Activated T-helper 17 cell treated with anti-CD3 and anti-CD28 coated beads, Interleukin-2, amount 50 U/mL, for 72 hours (primary cell): ENCODE results near the gene PRM3. TPM values are rescaled to one million over a fixed set of nuclear protein-coding genes. Genes with fewer than 3 reads are reported as not detected.
A peak's percentile ranks its signal among the peaks of the same experiment; 100 is the strongest.
"Not testable (repeated sequence)": the region's sequence is repeated elsewhere in the genome, so short reads cannot be mapped to it uniquely, and the experiment has no call there.

ENCODE experiments used
- ATAC-seq: fragments of 150-1000 bp; cut with Tn5 transposase; replicated peaks from 2 replicates; pipeline ENCODE4 v1.10.0; 2021; ENCODE audit warnings: mild to moderate bottlenecking, moderate library complexity
- H3K27ac Mint-ChIP-seq: one replicate; pipeline ENCODE4 v1.8.0; 2022; ENCODE audit warnings: mixed read lengths
- H3K27me3 Mint-ChIP-seq: one replicate; pipeline ENCODE4 v1.8.0; 2022; ENCODE audit warnings: mixed read lengths
- H3K36me3 Mint-ChIP-seq: one replicate; pipeline ENCODE4 v1.8.0; 2022; ENCODE audit warnings: low read depth, mild to moderate bottlenecking, mixed read lengths
- H3K4me1 Mint-ChIP-seq: one replicate; pipeline ENCODE4 v1.8.0; 2022; ENCODE audit warnings: mixed read lengths
- H3K4me3 Mint-ChIP-seq: one replicate; pipeline ENCODE4 v1.8.0; 2022; ENCODE audit warnings: mild to moderate bottlenecking, mixed read lengths
- H3K9me3 Mint-ChIP-seq: one replicate; pipeline ENCODE4 v1.8.0; 2022; ENCODE audit warnings: mixed read lengths
- total RNA-seq, 2 donors: library from RNA; stranded (reverse); gene quantifications; one replicate each; pipeline ENCODE4 v1.2.3, GENCODE V29; 2022

PRM3 gene
- total RNA-seq, 2 donors from 2014 or later, result not detected

DNA sequence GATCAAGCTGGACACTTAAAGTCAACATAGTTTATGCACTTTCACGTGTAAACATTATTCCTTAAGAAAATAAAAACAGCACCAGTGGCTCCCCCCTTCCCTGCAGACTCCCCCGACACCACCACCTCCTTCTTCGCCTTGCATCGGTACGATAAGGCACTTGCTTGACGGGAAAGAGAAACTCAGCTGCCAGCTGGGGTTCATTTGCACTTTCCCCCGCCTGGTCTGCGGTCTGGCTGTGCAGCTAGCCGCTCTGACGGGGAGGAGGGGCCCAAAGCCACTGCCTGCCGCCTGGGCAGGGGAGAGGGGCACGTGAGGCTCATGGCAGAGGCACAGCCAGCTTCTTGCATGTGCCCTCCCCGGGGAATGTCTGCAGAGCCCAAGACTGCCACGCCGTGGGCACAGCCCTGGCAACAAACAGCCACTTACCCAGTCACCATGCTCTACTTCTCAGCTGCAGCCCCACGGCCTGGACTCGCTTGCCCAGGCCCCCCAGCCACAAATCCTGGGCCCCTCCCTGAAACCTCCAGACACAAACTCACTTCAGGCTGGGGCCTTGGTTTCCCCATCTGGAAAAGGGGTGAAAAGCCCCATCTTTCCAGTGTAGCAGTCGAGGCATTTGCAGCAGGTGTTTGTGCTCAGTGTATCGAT lies 24.2 kb upstream of the PRM3 start:
- peaks cover 4% of the 10 kb centered on the region for H3K27me3 Mint-ChIP-seq

DNA sequence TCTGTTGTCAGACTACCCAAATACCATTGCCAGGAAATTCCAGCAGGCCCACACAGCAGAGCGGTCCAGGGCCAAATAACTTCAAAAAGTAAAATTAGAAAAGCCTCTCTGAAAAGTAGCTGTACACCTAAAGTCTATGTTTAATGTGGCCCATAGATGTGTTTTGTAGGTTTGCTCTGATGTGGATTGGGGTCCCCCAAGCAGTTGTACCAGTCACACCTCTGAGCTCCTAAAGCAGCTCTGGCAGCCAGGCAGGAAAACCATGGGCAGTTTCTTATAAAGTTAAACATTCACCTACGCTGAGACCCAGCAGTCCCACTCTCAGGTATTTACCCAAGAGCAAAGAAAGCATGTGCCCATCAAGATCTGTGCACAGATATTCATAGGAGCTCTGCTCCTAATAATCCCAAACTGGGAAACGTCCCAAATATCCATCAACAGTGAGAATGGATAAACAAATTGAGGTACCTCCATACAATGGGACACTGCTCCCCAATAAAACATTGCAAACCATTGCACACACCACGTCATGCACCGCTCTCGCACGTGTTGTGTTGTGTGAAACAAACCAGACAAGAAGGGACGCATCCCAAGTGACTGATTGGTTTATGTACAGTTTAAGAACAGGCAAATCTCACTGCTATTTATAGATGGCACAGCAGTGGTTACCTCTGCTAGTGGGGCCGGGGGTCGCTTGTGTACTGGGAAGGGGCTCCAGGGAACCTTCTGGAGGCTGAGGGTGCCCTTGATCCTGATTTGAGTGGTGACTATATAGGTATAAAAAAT lies 23.5 kb upstream of the PRM3 start:
- H3K27ac Mint-ChIP-seq, result no peak overlapping the region
- H3K4me1 Mint-ChIP-seq, result peaks cover 10% of the 10 kb centered on the region
- peaks cover 4% of the 10 kb centered on the region for H3K27me3 Mint-ChIP-seq
- H3K9me3 Mint-ChIP-seq, result no peaks in the 10 kb centered on the region
- peak; percentile 22 for ATAC-seq
- H3K4me3 Mint-ChIP-seq, result peak overlapping the region; percentile 58
- H3K36me3 Mint-ChIP-seq, result no peaks in the 10 kb centered on the region

More for the DNA sequence above, 24.2 kb upstream of the PRM3 start:
- Mint-ChIP-seq H3K4me3 (peak overlapping the region; percentile 58), H3K9me3 (no peaks in the 10 kb centered on the region), H3K27ac (no peak overlapping the region), H3K4me1 (peaks cover 10% of the 10 kb centered on the region), H3K36me3 (no peaks in the 10 kb centered on the region)
- peak; percentile 90 for ATAC-seq

DNA sequence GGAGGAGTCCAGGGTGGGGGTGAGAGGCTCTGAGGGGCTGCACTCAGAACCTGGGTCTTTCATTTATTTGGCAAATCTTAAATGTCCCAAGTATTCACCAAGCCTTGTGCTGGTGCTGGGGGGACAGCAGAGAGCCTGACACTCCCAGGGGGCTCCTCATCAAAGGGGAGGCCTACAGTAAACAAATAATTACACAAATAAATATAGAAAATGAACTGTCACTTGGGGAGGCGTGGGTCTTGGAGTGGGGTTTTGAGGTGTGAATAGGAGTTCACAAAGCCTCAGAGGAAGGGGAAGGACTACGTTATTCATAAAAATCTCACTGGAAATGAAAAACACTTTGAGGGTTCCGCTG lies 22.9 kb upstream of the PRM3 start:
- Mint-ChIP-seq H3K4me3 (no peak overlapping the region), H3K27me3 (peaks cover 8% of the 10 kb centered on the region), H3K27ac (no peak overlapping the region), H3K4me1 (peaks cover 10% of the 10 kb centered on the region), H3K36me3 (no peaks in the 10 kb centered on the region), H3K9me3 (no peaks in the 10 kb centered on the region)
- ATAC-seq, result no peak

DNA sequence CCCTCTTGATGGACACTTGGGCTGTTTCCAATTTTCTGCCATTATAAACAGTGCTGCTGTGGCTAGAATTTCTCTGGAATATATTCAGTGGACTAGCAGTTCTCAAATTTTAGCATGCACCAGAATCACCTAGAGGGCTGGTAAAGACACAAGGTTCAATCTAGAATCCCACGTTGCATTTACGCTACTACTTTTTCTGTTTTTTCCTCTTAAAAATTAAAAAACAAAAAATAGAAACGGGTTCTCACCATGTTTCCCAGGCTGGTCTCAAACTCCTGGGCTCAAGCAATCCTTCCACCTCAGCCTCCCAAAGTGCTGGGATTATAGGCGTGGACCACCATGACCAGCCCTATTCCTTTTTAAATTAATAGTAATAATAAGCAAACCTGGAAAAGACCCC lies 22.2 kb upstream of the PRM3 start:
- Mint-ChIP-seq H3K4me3 (no peak overlapping the region), H3K36me3 (no peaks in the 10 kb centered on the region), H3K9me3 (no peaks in the 10 kb centered on the region), H3K27ac (no peak overlapping the region), H3K27me3 (peaks cover 8% of the 10 kb centered on the region), H3K4me1 (peaks cover 10% of the 10 kb centered on the region)
- ATAC-seq, result no peak

DNA sequence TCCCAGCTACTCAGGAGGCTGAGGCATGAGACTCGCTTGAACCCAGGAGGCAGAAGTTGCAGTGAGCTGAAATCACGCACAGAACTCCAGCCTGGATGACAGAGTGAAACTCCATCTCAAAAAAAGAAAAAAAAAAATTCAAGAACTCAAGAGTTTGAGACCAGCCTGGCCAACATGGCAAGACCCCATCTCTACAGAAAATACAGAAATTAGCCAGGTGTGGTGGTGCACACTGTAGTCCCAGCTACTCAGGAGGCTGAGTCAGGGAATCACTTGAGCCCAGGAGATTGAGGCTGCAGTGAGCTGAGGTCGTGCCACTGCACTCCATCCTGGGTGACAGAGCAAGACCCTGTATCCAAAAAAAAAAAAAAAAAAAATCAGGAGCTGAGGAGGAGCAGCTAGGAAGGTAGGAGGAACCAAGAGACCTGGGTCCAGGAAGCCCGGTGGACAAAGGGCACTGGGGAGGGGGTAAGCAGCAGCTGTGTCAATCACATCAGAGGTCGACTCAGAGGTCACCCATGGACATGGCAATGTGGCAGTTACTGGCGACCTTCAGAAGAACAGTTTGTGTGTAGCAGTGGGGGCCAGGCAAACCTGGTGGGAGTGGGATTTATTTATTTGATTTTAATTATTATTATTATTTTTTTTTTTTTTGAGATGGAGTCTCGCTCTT lies 18.8 kb upstream of the PRM3 start:
- H3K36me3 Mint-ChIP-seq, result no peaks in the 10 kb centered on the region

DNA sequence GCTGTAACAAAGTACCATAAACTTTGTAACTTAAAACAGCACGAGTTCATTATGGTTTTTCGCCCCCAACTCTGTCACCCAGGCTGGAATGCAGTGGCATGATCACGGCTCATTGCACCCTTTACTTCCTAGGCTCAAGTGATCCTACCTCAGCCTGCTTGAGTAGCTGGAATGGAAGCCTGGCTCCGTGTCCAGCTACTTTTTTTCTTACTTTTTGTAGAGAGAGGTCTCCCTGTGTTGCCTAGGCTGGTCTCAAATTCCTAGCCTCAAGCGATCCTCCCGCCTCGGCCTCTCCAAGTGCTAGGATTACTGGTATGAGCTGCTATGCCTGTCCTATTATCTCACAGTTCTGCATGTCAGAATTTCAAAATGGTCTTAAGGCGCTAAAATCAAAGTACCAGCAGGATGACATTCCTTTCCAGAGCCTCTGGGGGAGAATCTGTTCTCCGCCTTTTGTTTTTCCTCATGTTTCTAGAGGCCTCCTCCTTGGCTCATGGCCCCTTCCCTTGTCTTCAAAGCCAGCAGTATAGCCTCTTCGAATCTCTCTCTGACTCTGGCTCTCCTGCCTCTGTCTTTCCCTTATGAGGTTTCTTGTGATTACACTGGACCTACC lies 17.8 kb upstream of the PRM3 start:
- no peak overlapping the region for H3K27ac Mint-ChIP-seq
- no peaks in the 10 kb centered on the region for H3K9me3 Mint-ChIP-seq
- H3K4me1 Mint-ChIP-seq, result no peaks in the 10 kb centered on the region
- peaks cover 11% of the 10 kb centered on the region for H3K27me3 Mint-ChIP-seq
- no peak for ATAC-seq
- H3K4me3 Mint-ChIP-seq, result no peak overlapping the region
- no peaks in the 10 kb centered on the region for H3K36me3 Mint-ChIP-seq

More for the DNA sequence above, 18.8 kb upstream of the PRM3 start:
- peaks cover 3% of the 10 kb centered on the region for H3K4me1 Mint-ChIP-seq
- H3K27me3 Mint-ChIP-seq, result peaks cover 11% of the 10 kb centered on the region
- ATAC-seq, result no peak
- no peaks in the 10 kb centered on the region for H3K9me3 Mint-ChIP-seq
- no peak overlapping the region for H3K27ac Mint-ChIP-seq
- H3K4me3 Mint-ChIP-seq, result no peak overlapping the region

DNA sequence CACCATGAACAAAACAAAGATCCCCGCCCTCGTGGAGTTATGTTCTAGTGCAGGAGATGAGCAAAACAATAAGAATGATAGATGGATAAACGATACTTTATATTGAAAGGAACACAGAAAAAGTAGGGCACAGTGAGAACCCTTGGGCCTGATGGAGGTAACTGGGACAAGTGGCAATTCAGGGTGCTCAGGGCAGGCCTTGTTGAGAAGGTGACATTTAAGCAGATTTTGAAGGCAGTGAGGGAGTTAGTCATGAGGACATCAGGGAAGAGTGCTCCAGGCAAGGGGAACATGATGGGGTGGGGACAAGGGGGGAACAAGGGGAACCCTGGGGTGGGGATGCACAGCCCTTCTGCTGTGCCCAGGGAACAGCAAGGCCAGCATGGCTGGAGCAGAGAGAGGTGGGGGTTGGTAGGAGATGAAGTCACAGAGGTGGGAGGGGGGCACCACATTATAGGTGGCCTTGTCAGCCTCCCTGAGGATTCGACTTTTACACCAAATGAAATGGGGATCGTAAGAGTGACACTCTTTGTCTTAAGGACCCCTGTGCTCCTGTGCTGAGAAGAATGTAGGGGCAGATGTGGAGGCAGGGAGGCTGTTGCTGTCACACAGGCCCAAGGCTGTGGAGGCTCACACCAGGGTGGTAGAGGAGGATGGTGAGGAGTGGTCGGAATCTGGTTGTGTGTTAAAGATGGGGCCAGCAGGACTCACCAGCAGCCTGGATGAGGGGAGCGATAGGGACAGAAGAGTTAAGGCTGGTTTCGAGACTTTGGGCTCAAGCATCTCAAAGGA lies 16.9 kb upstream of the PRM3 start:
- no peak for ATAC-seq
- Mint-ChIP-seq H3K9me3 (no peaks in the 10 kb centered on the region), H3K4me1 (peaks cover 7% of the 10 kb centered on the region), H3K36me3 (no peaks in the 10 kb centered on the region), H3K27me3 (peaks cover 11% of the 10 kb centered on the region), H3K27ac (no peak overlapping the region), H3K4me3 (no peak overlapping the region)

DNA sequence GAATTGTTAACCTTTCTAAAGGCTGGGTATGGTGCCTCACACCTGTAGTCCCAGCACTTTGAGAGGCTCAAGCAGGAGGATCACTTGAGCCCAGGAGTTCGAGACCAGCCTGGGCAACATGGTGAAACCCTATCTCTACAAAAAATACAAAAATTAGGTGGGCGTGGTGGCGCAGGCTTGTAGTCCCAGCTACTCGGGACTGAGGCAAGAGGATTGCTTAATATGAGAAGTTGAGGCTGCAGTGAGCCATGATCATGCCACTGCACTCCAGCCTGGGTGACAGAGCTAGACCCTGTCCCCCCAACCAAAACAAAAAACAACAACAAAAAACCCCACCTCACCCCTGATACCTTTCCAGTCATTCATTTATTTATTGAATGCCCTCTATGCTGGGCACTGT lies 16.3 kb upstream of the PRM3 start:
- H3K4me3 Mint-ChIP-seq, H3K36me3 Mint-ChIP-seq, H3K27ac Mint-ChIP-seq, H3K4me1 Mint-ChIP-seq, H3K9me3 Mint-ChIP-seq, ATAC-seq: not testable (repeated sequence)
- H3K27me3 Mint-ChIP-seq, result peaks cover 11% of the 10 kb centered on the region

DNA sequence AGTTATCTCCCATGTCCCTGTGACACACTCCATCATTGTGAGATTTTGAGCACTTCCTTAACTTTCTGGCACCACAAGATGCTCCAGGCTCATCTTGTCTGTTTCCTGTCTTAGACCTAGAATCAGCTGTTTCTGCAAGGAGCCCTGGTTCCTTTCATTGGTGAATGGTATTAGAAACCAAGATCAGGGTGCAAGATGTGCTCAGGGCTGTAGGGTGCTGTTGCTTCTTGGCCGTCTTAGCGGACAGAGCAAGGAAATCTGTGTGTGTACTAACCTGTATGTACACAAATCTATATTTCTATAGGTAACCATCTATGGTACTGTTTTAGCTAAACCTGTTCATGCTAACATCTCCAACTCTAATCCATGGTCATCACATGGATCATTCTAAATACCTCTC lies 15.8 kb upstream of the PRM3 start:
- peaks cover 8% of the 10 kb centered on the region for H3K4me1 Mint-ChIP-seq
- no peak overlapping the region for H3K4me3 Mint-ChIP-seq
- no peak for ATAC-seq
- H3K36me3 Mint-ChIP-seq, result no peaks in the 10 kb centered on the region
- H3K9me3 Mint-ChIP-seq, result no peaks in the 10 kb centered on the region
- H3K27ac Mint-ChIP-seq, result no peak overlapping the region
- peaks cover 11% of the 10 kb centered on the region for H3K27me3 Mint-ChIP-seq

DNA sequence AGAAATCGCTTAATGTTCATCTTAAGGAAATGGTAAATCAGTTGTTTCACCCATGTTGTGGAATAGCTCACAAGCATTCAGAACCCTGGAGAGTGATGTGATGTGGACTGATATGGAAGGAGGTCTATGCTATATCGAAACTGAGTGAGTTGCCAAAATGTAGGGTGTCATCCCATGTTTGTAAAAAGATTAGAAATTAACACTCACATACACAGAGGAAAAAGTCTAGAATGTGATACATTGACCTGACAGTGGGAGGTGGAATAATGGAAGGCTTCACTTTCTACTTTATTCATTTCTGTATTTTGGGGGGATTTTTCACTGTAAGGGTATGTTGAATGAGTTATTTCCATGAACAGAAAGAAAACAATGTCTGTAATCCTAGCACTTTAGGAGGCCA lies 12.4 kb upstream of the PRM3 start:
- Mint-ChIP-seq H3K4me3 (peak overlapping the region; percentile 10), H3K27me3 (peaks cover 3% of the 10 kb centered on the region)
- ATAC-seq, result peak; percentile 56

DNA sequence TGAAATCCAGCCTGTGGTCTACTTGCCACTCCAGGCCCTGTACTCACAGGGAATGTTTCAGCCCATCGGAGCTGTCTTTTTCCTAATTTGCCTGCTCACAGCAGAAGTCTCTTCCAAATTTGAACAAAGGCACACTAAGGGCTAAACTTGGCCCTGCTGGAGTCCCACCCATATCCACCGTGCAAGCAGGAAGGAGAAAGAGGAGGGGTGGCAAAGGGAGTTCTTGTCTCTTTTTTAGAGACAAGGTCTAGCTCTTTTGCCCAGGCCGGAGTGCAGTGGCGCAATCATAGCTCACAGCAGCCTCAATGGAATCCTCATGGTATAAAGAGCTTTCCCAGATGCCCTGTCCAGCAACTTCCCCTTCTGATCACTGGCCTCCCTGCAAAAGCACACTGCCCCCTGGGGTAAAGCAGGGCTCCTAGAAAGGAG lies 10.4 kb upstream of the PRM3 start:
- H3K9me3 Mint-ChIP-seq, result no peaks in the 10 kb centered on the region

More for the DNA sequence above, 12.4 kb upstream of the PRM3 start:
- Mint-ChIP-seq H3K27ac (no peak overlapping the region), H3K4me1 (peaks cover 12% of the 10 kb centered on the region), H3K36me3 (no peaks in the 10 kb centered on the region), H3K9me3 (no peaks in the 10 kb centered on the region)

DNA sequence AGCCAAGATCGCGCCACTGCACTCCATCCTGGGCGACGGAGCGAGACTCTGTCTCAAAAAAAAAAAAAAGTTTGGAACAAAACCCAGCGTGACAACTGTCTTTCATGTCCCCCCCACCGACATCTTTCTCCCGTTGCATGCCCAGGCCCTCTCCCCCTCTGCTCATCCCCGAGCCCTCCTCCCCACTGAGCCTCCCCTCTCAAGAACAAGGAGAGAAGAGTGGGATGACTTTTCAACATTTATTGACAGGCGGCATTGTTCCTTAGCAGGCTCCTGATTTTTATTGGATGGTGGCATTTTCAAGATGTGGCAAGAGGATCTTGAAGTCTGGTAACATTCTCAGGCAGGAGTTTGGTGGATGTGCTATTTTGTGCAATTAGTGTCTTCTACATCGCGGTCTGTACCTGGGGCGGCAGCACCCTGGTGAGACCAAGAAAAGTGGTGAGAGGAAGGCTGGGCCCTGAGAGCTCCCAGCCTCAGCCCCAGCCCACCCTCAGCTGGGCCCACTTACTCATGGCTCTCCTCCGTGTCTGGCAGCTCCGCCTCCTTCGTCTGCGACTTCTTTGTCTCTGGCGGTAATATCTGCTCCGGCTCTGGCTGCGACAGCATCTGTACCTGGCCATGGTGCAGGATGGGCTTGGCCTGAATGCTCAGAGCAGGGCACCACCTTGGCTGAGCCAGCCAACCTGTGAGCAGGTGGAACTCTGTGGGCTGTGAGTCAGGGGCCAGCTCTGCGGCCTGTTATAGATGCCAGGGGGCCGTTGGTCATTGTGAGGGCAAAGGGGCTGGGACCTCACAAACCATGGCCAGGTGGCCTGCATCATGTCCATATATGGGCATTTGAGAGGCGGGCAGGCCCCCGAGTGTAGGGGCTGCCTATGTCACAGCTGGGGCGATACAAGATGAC lies 7.4 kb upstream of the PRM3 start, which contains the start of gene PRM1:
Gene PRM1, minus strand, starts transcription at position 715 of the 907 bp plus-strand sequence. Its CDS starts 92 bp downstream, at position 623.
- no peaks in the 10 kb centered on the region for H3K27me3 Mint-ChIP-seq
- peaks cover 10% of the 10 kb centered on the region for H3K4me1 Mint-ChIP-seq
- H3K9me3 Mint-ChIP-seq, result no peaks in the 10 kb centered on the region
- H3K4me3 Mint-ChIP-seq, result no peak within 1 kb of the TSS
- no peak for ATAC-seq
- H3K27ac Mint-ChIP-seq, result no peak within 1 kb of the TSS
- no peaks in the 10 kb centered on the region for H3K36me3 Mint-ChIP-seq

More for the DNA sequence above, 10.4 kb upstream of the PRM3 start:
- ATAC-seq, result no peak
- peaks cover 12% of the 10 kb centered on the region for H3K4me1 Mint-ChIP-seq
- no peaks in the 10 kb centered on the region for H3K36me3 Mint-ChIP-seq
- no peak overlapping the region for H3K27ac Mint-ChIP-seq
- no peak overlapping the region for H3K4me3 Mint-ChIP-seq
- H3K27me3 Mint-ChIP-seq, result no peaks in the 10 kb centered on the region
